ENCODE measurements around the gene DAP3. TPM values are rescaled to one million over a fixed set of nuclear protein-coding genes. Genes with fewer than 3 reads are reported as not detected.
"Not testable (repeated sequence)": the region's sequence is repeated elsewhere in the genome, so short reads cannot be mapped to it uniquely, and the experiment has no call there.

The DAP3 gene
- 133 and 153 TPM in 2 replicates for total RNA-seq (2016; rRNA removed; fragmentation: Illumina TruSeq; extraction: Trizol)
- 76.4 and 78.3 TPM in 2 replicates for total RNA-seq (2016; cell fraction: cytosol; rRNA removed; fragmentation: Illumina TruSeq; extraction: Trizol; ENCODE audit: low read depth)
- 131 and 149 TPM in 2 replicates for total RNA-seq (2016; cell fraction: insoluble cytoplasmic fraction; rRNA removed; fragmentation: Illumina TruSeq; extraction: Trizol)
- 125 and 128 TPM in 2 replicates for total RNA-seq (2016; cell fraction: membrane; rRNA removed; fragmentation: Illumina TruSeq; extraction: Trizol)
- total RNA-seq (2016; cell fraction: nucleus; rRNA removed; fragmentation: Illumina TruSeq; extraction: Trizol), result 85.3 and 87.5 TPM in 2 replicates
- polyA plus RNA-seq (2011; rRNA removed), result 123 and 129 TPM in 2 replicates
- polyA plus RNA-seq (2011; cell fraction: cytosol; rRNA removed), result 110 and 124 TPM in 2 replicates
- polyA plus RNA-seq (2011; cell fraction: nucleus; rRNA removed), result 81.2 and 89.4 TPM in 2 replicates
- polyA plus RNA-seq (2012), result 102 and 105 TPM in 2 replicates
- polyA plus RNA-seq (2016; cell fraction: cytosol; fragmentation: Illumina TruSeq; extraction: Trizol; ENCODE audit: low read depth), result 74.8 and 88.6 TPM in 2 replicates
- polyA plus RNA-seq (2016; cell fraction: insoluble cytoplasmic fraction; fragmentation: Illumina TruSeq; extraction: Trizol; ENCODE audit: low read depth), result 170 TPM in 2 replicates
- polyA plus RNA-seq (2016; cell fraction: membrane; fragmentation: Illumina TruSeq; extraction: Trizol; ENCODE audit: low read depth), result 103 and 106 TPM in 2 replicates
- 170 and 180 TPM in 2 replicates for polyA plus RNA-seq (2016; cell fraction: nucleus; fragmentation: Illumina TruSeq; extraction: Trizol; ENCODE audit: insufficient read depth, low read depth)
- polyA minus RNA-seq (2011; rRNA and poly(A)+ RNA removed; ENCODE audit: low replicate concordance), result 121 and 292 TPM in 2 replicates
- polyA minus RNA-seq (2011; cell fraction: cytosol; rRNA and poly(A)+ RNA removed), result 66.4 and 67.5 TPM in 2 replicates
- 105 and 137 TPM in 2 replicates for polyA minus RNA-seq (2011; cell fraction: nucleus; rRNA and poly(A)+ RNA removed)
- Bru-seq, nascent RNA, result percentile 74 among the genes with signal in this experiment
- percentile 78 among the genes with signal in this experiment for BruChase-seq, experiment 1, labeled RNA remaining after a 6-hour chase
- BruChase-seq, experiment 2, labeled RNA remaining after a 2-hour chase, result percentile 77 among the genes with signal in this experiment
- long read RNA-seq, experiment 1, transcript DAP3-202 (13 exons, 2,089 nt), result major isoform, 50 of 112 reads
- long read RNA-seq, experiment 1, transcript DAP3-201 (13 exons, 1,649 nt), result minor isoform, 23 of 112 reads
- long read RNA-seq, experiment 1, partial matches to known transcripts, result 10 of 112 reads
- long read RNA-seq, experiment 1, other reads (novel, unspliced or antisense), result 24 of 112 reads
- long read RNA-seq, experiment 2, transcript DAP3-201 (13 exons, 1,649 nt), result minor isoform, 40 of 228 reads
- long read RNA-seq, experiment 2, transcript DAP3-225 (12 exons, 1,894 nt), result minor isoform, 6 of 228 reads
- long read RNA-seq, experiment 2, transcript DAP3-202 (13 exons, 2,089 nt), result major isoform, 71 of 228 reads
- long read RNA-seq, experiment 2, partial matches to known transcripts, result 41 of 228 reads
- long read RNA-seq, experiment 2, other reads (novel, unspliced or antisense), result 66 of 228 reads

DNA sequence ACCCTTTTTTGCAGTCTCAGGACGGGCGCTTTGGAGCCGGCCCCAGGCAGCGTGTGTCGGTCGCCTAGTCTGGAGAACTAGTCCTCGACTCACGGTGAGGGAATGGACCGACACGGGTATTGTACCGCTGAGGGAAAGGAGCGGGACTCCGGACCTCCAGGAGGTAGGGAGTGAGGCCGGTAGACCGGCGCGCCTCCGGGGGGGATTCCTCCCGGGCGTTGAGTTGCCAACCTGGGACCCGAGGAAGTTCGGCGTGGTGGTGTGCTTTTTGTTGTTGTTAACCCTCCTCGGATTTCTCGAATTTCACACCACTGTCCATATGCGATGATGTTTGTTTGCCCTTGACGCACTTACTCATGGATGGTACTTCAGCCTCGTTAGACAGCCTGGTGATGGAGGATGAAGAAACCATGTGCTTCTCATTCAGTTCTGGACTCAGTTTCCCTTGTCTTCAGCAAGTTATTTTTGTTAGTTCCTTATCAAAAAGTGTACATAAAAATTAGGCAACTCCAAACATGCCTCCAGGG, at the start of gene DAP3:
DAP3 (plus strand) TSS at position 11 of the 527 bp plus-strand sequence. CDS start 20,689 bp downstream, outside the sequence.
- Histone ChIP-seq H3K4me3 (replicated peaks in 1 of 3; ENCODE audit: insufficient read depth in 1 of 3, low read depth in 2 of 3, low read length in 3 of 3) (peak within 1 kb of the TSS; percentile 74 to 100 (median 95)), H3K36me3 (replicated peaks in 1 of 2; ENCODE audit: control insufficient read depth in 1 of 2, insufficient read depth in 2 of 2, low read length in 2 of 2) (peaks cover 1 to 12% of the 10 kb centered on the region in 2 experiments; a peak in 2 of 5 replicates), H3K9ac (ENCODE audit: insufficient read depth, low read depth, low read length) (peak within 1 kb of the TSS; percentile 99), H3K79me2 (ENCODE audit: insufficient read depth, low read length) (peaks cover 83% of the 10 kb centered on the region), H3K4me1 (ENCODE audit: insufficient read depth, low read length) (peaks cover 65% of the 10 kb centered on the region), H3K4me2 (ENCODE audit: low read depth, low read length) (peak within 1 kb of the TSS; percentile 91), H3K27ac (ENCODE audit: extremely low read length, insufficient read depth, low read length) (peak within 1 kb of the TSS; percentile 96)
- in situ Hi-C loops (cut with HindIII; ENCODE audit: extremely low pct_ligation_motif_present, low pct_unique_long_range_greater_than_20kb); DNase-seq (ENCODE audit: low spot score); H3K9me3 ChIP-seq (ENCODE audit: low read length); intact Hi-C loops (cut with micrococcal nuclease; ENCODE audit: unreplicated experiment); CTCF ChIA-PET (ENCODE audit: low intra/inter-chr PET ratio, low total read pairs); H2AFZ ChIP-seq (ENCODE audit: low read length); H3K27me3 ChIP-seq (ENCODE audit: control insufficient read depth in 1 of 2, insufficient read depth in 2 of 2, low read length in 2 of 2); FAIRE-seq; H4K20me1 ChIP-seq (ENCODE audit: insufficient read depth, low read length); ATAC-seq; TF ChIP-seq NR2F6 (CRISPR knock-in tag; IDR thresholded peaks at IDR 0.05): not testable (repeated sequence)
- WGBS (ENCODE audit: low lambda C conversion rate), result 1% methylated on average over 6 of the region's 28 CpGs
- BruUV-seq (replicated peaks), result TSS peak; percentile 65
- POLR2A ChIA-PET, result interaction anchor here (1.3 to 2.0 kb wide), 2 partner anchors 9 to 10 kb away, joined by 3 to 10 read pairs; no protein-coding TSS in a partner anchor
- TF ChIP-seq, protein P1, sequence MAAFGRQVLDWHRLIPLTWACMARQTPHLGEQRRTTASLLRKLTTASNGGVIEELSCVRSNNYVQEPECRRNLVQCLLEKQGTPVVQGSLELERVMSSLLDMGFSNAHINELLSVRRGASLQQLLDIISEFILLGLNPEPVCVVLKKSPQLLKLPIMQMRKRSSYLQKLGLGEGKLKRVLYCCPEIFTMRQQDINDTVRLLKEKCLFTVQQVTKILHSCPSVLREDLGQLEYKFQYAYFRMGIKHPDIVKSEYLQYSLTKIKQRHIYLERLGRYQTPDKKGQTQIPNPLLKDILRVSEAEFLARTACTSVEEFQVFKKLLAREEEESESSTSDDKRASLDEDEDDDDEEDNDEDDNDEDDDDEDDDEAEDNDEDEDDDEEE (CRISPR knock-in tag; IDR thresholded peaks at IDR 0.05), result 0 out of 2 replicates have a peak, but pooled peaks have one; percentile 21
- TF ChIP-seq, protein P2, sequence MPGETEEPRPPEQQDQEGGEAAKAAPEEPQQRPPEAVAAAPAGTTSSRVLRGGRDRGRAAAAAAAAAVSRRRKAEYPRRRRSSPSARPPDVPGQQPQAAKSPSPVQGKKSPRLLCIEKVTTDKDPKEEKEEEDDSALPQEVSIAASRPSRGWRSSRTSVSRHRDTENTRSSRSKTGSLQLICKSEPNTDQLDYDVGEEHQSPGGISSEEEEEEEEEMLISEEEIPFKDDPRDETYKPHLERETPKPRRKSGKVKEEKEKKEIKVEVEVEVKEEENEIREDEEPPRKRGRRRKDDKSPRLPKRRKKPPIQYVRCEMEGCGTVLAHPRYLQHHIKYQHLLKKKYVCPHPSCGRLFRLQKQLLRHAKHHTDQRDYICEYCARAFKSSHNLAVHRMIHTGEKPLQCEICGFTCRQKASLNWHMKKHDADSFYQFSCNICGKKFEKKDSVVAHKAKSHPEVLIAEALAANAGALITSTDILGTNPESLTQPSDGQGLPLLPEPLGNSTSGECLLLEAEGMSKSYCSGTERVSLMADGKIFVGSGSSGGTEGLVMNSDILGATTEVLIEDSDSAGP (CRISPR knock-in tag; IDR thresholded peaks at IDR 0.05; ENCODE audit: borderline replicate concordance), result peak; percentile 10; the same call in 1 of the 2 replicates
- TF ChIP-seq NR2F6 (IDR thresholded peaks at IDR 0.05) (0 out of 2 replicates have a peak, but pooled peaks have one; percentile 18), GATAD1 (CRISPR knock-in tag; IDR thresholded peaks at IDR 0.05) (peak; percentile 7; the same call in 1 of the 2 replicates), BORCS8-MEF2B (CRISPR knock-in tag; IDR thresholded peaks at IDR 0.05) (peak; percentile 54; the same call in 1 of the 2 replicates), ZNF713 (CRISPR knock-in tag; IDR thresholded peaks at IDR 0.05) (0 out of 2 replicates have a peak, but pooled peaks have one; percentile 4), ARHGAP35 (CRISPR knock-in tag; IDR thresholded peaks at IDR 0.05; ENCODE audit: borderline replicate concordance) (0 out of 2 replicates have a peak, but pooled peaks have one; percentile 3), ARNT2 (CRISPR knock-in tag; IDR thresholded peaks at IDR 0.05; ENCODE audit: low read depth) (peak; percentile 74), ZNF839 (CRISPR knock-in tag; IDR thresholded peaks at IDR 0.05; ENCODE audit: borderline replicate concordance) (0 out of 2 replicates have a peak, but pooled peaks have one; percentile 4), GZF1 (CRISPR knock-in tag; IDR thresholded peaks at IDR 0.05) (0 out of 2 replicates have a peak, but pooled peaks have one; percentile 43)
